Inflammatory macrophage (primary cell): ENCODE data around the gene ANO1.

ENCODE experiments used
- DNase-seq, 2 donors: peaks; one replicate each; pipeline ENCODE4 v3.0.0-alpha.2; 2020 to 2022

The ANO1 gene

DNA sequence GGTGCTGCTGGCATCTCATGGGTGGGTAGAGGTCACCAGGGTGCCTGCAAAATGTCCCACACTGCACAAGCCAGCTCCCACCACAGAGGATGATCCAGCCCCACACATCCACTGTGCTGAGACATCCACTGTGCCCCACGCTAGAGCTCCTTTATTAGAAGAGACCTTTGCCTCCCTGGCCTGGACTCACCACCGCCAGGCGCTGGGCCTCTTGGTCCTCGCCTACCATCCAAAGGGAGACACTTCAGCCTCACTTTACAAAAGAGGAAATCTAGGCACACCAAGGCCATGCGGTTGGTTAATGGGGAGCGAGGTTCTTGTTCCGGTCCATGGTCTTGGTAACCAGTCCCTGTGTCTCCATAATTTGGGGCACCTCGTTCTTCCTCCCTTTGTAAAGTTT, 3.4 kb upstream of the ANO1 start:
- DNase-seq = no peak

DNA sequence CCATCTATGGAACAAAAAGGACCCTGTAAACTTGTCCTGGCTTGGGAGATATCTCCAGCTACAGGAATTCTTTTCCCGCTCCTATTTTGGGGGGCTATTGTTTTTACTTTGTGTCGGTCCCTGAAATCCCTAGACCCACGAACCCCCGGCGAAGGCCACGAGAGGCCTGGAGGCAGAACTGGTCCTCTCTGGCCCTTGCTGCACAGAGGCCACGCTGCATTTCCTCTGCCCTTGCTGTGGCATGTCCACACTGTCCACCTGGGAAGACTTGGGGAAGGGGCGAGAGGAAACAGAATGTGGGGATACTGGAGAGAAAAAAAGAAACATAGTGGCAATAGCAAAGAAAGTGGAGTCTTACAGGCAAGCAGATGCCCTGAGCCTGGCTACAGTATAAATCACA, 2.3 kb upstream of the ANO1 start:
- DNase-seq = no peak

DNA sequence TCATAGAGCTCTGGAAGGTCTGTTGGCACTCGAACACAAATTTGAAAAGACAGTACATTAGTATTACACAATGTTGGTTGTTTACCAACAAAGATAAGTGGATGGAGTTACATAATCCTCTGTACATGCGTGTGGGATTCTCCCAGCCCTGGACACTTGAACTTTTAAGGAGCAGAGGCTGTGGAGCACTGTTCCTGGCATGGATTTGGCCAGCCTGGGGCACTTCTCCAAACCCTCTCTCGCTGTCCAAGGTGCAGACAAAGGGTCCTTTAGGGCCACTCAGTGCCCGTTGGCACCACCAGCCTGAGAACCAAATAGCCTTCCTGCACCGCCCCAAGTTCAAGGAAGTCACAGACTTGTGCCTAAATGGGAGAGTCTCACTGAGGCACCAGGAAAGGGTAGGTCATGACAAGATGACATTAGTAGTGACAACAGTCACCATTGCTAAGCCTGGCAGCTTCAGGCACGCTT, 1.6 kb upstream of the ANO1 start:
- no peak for DNase-seq

DNA sequence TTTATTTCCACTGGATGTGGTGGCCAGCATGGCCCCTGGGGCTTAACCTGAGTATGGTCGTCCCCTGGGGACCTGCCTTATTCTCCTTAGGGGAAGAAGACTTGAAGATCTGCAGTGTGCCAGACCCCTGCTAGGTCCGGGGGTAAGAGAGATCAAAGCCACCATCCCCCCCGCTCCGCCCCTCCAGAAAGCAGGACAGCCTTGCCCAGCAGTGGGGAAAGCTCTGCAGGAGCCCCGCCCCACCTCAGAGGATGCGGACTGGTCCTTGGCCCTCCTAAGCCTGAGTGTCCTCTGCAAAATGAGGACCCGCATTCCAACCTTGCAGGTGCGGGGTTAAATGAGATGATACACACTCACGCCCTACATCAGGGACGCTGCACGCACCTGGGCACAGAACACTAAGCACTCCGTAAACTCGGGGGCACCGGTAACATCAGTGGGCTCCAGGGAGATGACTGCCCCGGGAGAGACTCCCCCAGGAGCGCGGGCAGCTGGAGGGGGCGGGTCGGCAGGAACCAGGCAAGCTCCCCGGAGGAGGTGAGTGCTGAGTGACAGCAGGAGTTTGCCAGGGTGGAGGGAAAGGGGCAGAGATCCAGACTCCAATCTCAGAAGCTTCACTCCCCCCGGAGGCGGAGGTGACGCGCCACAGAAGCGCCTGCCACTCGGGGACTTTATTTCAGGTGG, 564 bp upstream of the ANO1 start:
- no peak for DNase-seq

DNA sequence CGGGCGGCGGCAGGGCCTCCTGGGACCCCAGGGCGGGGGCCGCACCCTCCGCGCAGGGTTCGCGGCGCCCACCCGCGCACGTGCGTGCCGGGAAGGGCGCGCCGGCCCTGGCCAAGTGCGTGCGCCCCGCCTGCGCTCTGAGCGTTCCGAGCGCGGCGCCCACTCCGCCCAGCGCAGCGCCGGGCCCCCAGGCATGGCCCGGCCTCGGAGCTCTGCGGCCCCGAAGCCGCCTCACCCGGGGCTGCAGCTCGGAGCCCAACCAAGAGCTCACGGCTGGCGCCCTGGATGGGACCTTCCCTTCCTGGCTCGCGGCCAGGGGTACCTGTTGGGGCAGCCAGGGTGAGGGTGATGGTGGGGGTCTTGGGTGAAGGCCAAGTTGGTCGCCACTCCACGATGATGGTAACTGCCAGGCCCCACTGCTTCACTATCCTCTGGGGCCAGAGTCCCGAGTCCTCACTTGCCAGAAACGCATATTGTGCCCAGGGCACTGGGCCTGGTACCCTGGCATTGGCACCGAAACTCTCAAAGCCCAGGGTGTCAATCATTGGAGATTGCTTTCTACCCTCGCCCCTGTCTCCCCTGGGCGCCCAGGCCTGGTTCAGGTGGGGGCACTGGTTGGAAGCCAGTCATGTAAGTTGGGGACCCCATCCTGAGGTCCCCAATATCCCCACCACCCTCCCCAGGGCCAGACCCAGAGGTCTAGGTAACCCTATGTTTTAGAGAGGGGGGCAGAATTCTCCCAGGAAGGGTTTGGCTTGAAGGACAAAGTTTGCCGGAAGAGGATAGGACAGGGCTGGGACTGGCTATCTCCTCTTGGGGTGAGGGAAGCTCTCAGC, 882 bp downstream of the ANO1 start:
- DNase-seq = no peak

DNA sequence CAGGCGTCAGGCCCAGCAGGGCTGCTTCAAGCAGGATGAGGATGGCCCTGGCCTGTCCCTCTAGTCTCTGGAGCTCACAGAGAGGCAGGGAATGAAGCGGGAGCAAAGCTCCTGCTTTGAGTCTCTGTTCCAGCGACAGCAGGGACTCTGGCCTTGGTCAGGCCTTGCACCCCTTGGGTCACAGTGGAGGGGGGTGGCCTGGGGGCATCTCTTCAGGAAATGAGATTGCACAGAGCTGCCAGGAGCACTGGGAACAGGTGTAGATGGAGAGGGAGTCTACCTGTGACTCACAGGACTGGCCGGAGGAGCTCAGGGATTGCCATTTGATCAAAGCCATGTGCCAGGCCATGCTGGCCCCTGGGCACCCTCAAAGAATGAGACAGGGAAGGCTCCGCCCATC, 1.6 kb downstream of the ANO1 start:
- DNase-seq = no peak

DNA sequence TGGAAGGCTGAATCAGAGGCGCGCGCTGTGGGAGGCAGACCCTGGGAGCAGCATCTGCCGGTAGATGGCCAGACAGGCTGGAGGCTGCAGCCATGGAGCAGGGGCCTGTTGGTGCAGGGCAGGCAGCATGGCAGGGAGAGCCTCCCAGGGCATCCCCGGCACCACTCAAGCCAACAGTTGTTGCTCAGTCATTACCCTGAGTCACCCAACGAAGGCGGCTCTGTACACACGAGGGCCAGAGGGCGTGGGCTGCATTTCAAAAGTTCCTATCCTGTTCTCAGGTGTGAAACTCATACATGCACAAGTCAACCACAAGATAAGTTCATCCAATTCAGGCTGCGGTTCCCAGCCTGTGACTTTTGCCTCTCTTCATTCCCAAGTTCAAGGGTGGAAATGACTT, 2.6 kb downstream of the ANO1 start:
- DNase-seq = no peak

DNA sequence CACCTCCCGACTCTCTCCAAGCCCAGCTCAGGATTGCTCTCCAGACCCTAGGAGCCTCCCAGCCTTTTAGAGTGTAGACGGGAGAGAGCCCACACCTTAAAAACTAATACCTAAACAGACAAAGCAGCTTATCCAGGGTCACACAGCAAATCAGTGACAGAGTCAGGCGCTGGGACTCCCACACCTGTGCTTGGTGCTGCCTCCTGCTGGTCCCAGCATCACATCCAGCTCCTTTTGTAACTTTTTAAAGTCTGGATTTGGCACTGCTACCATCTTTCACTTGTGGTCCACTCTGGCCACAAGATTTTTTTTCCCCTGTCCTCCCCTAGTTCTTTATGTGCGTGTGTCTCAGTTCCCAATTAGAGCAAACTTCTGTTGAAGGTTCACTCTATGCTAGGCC, 4.7 kb downstream of the ANO1 start:
- no peak for DNase-seq

DNA sequence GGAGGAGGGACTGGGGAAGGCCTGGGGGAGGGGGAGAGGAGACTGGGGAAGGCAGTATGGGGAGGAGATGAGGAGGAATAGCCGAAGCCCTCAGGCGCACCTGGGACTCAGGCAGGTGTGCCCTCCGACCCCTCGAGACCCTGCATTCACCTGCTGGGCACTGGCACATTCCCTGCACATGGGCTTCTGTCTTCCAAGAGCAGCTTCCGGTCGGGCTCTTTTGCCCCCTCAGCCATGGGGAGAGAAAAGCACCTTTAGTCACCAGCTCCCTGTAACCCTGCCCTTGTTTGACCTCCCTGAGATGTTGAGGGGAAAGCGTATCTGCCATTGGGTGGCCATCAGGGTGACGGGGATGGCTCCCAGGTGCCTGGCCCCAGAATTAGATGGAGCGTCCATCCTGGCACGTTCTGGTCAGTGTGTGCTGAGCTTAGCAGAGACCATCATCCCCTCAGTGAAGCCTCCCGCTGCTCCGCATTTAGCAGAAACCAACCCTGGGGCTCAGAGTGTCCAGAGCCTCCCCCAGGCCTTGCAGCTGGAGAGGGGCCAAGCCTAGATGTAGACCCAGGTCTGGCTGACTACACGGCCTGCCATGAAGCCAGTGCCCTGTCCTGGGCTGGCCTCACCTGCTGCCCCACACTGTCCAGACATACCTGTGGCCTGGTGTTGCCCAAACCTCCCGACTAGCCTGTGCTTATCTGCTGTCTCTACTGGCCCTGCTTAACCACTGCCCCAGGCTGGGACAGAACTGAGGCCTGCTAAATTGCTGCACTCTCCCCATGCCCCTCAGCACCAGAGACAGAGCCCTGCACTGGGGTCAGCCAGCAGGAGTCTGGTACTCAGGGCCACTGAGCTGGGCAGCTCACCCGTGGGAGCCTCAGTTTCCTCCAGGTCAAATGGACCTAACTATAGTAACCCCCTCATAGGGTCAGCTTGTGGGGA, 6.2 kb downstream of the ANO1 start:
- no peak for DNase-seq

DNA sequence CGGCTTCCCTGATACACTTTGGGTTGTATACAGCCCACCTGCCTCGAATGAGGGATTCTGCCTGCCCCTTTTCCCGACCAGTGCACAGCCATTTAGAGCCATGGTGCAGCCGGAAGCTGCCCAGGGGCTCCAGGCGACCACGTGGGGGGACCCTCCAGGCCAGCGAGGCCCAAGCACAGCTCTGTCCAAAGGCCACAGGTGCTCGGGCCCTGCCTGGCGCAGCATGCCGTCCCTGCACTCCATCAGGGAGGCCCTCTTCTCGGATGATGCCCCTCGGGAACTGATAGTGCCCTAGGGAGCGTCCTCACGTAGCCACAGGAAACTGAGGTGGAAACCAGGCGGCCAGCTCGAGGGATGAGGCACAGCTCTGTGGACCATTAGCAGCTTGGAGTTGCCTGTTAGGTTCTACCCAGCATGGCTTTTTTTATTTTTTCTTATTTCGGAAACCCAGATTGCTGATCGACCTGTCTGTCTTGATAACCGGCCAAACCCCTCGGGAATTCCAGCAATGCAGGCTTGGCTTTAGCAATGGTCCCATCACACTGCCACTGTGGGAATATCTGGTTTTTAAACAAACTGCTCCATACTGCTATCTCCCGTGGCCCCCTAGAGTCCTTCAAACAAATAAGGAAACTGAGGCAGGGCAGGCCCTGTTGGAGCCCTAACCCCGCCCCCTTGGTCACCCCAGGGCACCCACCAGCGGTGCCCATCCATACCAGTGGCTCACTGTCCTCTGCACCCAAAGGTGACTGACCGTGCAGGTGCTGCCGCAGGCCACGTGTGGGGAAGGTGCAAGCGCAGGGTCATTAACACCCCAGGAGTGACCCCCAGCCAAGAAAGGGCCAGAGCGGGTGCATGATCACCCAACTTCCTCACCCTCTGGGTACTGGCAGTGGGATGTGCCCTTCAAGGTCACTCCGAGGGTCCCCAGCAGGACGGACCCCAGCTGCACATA, 8.0 kb downstream of the ANO1 start:
- no peak for DNase-seq

DNA sequence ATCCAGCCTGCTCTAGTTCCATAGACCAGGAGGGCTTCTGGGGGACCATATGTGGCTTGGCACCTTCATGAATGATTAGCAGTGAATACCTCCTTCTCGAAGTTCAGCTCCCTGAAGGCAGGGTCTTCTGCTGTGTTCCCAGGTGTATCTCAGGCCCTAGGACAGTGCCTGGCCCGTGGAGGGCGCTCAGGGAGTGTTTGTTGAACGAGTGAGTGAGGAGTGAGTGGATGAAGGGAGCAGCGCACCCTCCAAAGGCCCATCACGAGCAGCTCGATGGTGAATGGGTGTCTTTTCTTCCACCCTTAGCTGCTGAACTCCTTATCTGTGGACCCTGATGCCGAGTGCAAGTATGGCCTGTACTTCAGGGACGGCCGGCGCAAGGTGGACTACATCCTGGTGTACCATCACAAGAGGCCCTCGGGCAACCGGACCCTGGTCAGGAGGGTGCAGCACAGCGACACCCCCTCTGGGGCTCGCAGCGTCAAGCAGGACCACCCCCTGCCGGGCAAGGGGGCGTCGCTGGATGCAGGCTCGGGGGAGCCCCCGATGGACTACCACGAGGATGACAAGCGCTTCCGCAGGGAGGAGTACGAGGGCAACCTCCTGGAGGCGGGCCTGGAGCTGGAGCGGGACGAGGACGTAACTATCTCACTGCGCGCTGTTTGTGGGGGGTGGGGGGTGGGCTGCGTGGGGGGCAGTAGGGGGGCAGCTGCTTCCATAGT, 9.5 kb downstream of the ANO1 start:
- no peak for DNase-seq

DNA sequence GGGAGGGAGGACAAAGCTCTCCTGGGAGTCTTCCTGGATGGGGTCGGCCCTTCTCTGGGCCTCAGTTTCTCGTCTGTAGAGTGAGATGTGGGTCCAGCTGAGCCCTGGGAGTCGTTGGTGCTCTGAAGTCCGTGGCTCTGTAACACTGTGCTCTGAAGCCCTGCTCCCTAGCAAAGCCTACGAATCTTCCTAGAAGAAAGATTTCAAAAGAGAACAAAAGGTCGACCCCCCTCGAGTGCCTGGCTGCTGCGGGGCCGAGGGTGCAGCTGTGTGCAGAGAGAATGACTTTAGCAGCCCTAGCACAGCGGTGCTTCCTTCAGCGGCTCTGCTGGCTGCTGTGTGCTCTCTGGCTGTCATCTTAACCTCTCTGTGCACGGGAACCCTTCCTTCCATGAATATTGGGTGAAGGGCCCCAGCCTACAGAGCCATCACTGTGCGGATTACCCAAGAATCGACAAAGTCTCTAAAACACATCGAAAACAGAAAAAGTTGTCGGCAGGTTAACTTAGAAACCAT, 10.7 kb downstream of the ANO1 start:
- DNase-seq = no peak

DNA sequence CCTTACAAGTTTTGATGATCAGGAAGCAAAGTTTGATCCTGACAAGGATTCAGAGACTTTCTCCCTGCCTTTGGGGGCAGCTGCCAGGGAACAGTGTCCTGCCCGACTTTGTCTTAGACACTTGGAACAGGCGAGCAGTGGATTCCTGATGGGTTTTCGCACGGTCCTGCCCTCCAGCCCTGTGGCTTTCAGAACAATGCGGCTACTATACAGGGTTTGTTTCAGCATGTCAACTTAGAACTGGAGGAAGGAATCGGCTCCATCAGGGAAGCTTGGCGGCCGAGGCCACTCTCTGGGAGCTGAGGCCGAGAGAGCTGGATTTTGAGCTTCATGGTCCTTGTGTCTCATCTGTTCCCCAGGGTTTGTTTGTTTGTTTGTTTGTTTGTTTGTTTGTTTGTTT, 11.5 kb downstream of the ANO1 start:
- no peak for DNase-seq

DNA sequence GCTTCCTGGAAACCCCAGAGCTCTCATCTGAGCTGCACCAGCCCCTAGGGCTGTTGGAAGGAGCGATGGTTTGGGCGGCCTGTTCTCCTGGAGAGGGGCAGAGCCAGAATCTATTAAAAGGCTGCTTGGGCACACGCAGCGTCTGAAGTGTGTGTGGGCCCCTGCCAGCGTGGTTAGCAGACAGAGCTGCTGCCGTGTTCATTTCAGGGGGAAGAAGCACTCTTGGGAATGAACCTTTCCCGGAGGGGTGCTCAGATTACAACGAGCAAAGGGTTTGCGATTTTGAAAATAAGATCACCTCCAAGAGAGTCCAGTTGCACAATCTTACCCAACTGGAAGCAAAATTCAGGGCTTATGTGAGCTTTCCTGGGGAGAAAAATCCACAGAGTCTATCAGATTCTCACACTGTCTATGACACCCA, 12.9 kb downstream of the ANO1 start:
- DNase-seq = no peak

DNA sequence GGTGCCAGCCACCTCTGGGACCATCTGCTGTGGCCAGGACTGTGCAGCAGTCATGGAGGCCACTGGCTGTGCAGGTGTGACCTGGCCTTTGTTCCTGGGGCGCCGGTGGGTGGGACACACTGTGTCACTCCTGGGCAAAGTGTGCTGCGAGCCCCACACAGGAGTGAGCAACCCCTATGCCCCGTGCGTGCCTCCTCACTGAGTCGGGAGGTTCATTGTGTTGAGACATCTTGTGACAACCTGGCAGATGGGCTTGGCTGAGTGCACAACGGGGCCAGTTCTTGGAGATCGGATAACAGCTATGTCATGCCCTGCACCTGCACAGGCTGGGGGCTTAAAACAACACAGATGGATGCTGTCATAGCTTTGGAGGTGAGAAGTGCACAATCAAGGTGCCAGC, 13.5 kb downstream of the ANO1 start:
- no peak for DNase-seq

DNA sequence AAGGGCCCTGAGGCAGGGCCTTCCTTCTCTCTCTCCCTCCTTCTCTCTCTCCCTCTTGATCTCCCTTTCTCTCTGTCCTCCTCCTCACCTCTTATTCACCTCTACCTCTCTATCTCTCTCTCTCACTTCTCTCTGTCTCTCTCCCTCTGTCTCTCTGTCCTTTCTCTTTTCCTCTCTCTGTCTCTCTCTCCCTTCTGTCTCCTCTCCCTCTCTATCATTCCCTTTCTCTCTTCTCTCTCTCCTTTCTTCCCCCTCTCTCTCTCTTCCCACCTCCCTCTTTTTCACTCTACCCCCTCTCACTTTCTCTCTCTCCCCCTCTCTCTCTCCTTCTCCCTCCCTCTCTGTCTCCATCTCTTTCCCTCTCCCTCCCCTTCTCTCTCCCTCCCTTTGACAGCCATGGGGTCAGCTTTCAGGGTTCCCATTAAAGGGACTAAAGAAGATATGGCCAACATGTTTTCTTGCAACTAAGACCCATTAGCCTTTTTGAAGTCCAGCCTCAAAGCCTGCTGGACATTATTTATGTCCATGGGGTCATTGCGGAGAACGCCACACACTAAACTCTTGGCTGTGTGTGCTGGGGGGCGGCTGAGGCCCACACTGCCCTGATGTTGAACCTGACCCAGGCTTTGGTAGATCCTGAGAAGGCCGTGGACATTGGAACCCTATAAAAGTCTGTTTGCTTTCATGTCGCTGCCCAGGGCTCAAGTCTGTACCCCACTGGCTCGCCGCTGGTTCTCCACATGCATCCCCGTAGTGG, 15.0 kb downstream of the ANO1 start:
- no peak for DNase-seq

DNA sequence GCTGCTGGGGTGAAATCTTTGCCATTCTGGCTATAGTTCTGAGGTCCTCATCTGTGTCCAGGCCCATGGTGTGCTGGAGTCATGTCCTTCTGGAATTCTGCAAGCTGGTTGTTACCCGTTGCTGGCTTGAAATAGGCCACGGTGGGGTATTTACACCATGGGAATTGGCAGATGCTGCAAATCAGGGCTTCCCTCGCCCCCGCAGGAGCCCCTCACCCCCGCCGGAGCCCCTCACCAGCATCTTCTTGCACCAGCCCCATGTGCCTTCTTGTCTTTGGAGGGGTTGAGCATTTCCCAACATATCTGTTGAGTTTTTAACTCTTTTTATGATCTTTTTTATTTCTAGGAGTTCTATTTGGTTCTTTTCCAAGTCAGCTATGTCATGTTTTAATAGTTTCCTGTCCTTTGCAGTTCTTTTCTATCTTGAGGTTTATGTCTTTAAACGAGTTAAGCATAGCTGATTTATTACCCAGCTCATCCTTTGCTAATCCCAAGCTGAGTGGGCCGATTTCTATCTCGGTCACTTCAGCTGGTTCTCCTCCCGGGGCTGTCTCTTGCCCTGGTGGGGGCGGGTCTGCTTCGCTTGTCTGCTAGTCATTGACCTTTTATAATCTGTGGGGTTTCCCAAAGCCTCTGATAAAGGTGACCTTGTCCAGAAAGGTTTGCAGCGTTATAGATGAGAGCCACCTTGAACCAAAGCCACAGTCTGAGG, 17.6 kb downstream of the ANO1 start:
- no peak for DNase-seq

DNA sequence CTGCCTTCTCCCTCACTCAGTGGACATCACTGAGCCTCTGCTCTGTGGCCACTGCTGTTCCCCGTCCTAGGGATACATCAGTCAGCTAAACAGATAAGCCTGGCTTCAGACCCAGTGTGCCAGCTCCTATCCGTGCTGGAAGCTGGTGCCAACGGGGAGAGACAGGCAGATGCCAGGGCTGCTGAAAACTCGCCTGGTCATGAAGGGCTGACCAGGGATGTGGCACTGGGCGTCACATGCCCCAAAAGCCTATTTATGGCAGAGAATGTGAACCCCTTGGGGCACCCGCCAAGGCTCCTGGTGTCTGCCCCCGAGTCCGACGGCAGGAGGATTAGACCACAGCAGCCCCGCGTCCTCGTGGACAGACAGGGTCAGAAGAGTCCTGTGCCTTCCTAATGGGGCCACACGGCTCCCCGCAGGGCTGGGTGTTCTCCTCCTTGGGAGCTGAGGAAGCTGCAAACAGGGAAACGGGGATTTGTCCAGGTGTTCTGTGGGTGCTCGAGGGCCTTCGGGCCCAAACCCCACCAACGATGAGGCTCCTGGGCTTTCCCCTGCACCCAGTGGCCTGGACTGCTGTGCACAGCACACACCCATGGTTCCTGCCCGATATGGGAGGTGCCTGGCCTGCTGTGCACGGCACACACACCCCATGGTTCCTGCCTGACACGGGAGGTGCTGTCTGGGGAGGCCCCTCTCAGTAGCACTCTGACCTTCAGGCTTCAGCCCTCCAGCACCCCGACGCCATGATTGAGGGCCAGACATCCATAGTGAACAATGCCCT, 19.9 kb downstream of the ANO1 start:
- no peak for DNase-seq

DNA sequence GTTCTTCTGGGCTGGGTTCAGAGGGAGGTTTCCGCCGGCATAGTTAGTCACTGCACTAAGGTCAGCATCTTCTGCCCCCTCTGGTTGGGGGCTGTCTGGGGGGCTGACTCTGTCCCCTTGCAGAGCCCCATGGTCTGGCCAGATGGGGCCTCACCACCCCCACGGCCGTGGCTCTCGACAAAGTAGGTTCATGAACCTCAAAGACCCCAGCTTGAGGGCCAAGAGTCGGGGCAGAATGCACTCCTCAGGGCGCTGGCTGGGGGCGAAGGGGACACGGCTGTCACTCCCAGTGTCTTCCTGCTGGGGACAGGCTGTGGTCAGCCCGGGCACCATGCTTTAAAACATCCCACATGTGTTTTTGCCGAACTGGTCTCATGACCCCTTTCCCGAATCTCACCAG, 20.8 kb downstream of the ANO1 start:
- DNase-seq = no peak
